ENCODE results near the gene BAK1.

The BAK1 gene

GRCh38 chr6:33609019-33609418 is 28.9 kb upstream of the BAK1 start:
- Histone ChIP-seq H3K4me1 (ENCODE audit: control insufficient read depth, insufficient read depth, low read length, poor library complexity, severe bottlenecking) (no peaks in the 10 kb centered on the region), H3K27me3 (replicated peaks; ENCODE audit: control insufficient read depth, insufficient read depth, low read length, poor library complexity, severe bottlenecking) (no peaks in the 10 kb centered on the region), H3K4me3 (ENCODE audit: insufficient read depth, low read depth, low read length, poor library complexity, severe bottlenecking) (no peak overlapping the region), H3K9me3 (ENCODE audit: control insufficient read depth, low read length) (no peaks in the 10 kb centered on the region), H3K27ac (ENCODE audit: insufficient read depth, low read length, poor library complexity, severe bottlenecking) (no peak overlapping the region), H3K36me3 (ENCODE audit: control insufficient read depth, insufficient read depth, low read length) (no peaks in the 10 kb centered on the region)
- DNase-seq, result no peak

DNA sequence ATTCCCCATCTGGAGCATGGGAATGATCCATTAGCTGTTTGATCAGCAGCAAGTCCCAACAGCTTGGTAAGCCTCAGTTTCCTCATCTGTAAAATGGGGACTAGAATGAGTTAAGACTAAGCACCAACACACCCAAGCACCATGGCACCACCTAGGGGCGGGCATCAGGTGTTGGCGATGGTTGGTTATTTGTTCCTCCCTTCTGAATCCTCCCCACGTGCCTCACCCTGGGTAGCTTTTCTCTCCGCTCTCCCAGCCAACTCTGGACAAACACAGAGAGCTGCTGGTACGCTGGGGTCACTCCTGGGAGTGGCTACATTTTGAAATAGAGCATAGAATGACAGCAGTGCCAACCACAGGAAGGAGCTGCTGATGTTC is 27.7 kb upstream of the BAK1 start:
- no peak for DNase-seq
- Histone ChIP-seq H3K4me1 (ENCODE audit: control insufficient read depth, insufficient read depth, low read length, poor library complexity, severe bottlenecking) (no peaks in the 10 kb centered on the region), H3K36me3 (ENCODE audit: control insufficient read depth, insufficient read depth, low read length) (no peaks in the 10 kb centered on the region), H3K9me3 (ENCODE audit: control insufficient read depth, low read length) (no peaks in the 10 kb centered on the region), H3K4me3 (ENCODE audit: insufficient read depth, low read depth, low read length, poor library complexity, severe bottlenecking) (no peak overlapping the region), H3K27ac (ENCODE audit: insufficient read depth, low read length, poor library complexity, severe bottlenecking) (no peak overlapping the region), H3K27me3 (replicated peaks; ENCODE audit: control insufficient read depth, insufficient read depth, low read length, poor library complexity, severe bottlenecking) (no peaks in the 10 kb centered on the region)

DNA sequence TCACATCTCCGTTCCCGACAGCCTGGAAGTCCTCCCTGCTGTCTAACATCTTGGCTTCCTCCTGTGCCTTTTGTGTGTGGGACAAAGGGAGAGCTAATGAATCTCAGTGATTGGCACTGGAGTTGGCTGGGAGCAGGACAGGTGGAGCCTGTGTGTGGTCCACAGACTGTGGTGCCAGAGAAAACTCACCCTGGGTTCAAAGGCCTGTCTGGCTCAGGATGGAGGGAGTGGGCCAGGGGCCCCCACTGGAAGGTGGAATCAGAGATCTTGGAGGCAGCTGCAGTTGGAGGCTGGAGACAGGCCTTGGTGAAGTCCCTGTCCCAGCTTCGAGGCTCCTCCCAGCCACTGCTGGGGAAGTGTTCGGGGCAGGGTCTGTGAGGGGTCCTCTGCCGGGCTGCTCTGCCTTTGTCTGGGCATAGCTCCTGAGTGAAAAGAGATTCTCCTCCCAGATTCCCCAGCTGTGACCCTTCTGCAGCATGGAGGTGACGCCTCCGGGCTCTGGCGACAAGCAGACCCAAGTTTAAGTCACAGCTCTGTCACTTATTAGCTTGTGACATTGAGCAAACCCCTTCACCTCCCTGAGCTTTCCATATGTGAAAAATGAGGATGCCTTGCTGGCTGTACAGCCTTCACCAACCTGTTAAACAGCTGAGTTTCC is 27.2 kb upstream of the BAK1 start:
- H3K36me3 ChIP-seq (ENCODE audit: control insufficient read depth, insufficient read depth, low read length), result no peaks in the 10 kb centered on the region
- H3K27ac ChIP-seq (ENCODE audit: insufficient read depth, low read length, poor library complexity, severe bottlenecking), result no peak overlapping the region
- no peaks in the 10 kb centered on the region for H3K4me1 ChIP-seq (ENCODE audit: control insufficient read depth, insufficient read depth, low read length, poor library complexity, severe bottlenecking)
- no peak for DNase-seq
- H3K4me3 ChIP-seq (ENCODE audit: insufficient read depth, low read depth, low read length, poor library complexity, severe bottlenecking), result no peak overlapping the region
- no peaks in the 10 kb centered on the region for H3K27me3 ChIP-seq (replicated peaks; ENCODE audit: control insufficient read depth, insufficient read depth, low read length, poor library complexity, severe bottlenecking)
- no peaks in the 10 kb centered on the region for H3K9me3 ChIP-seq (ENCODE audit: control insufficient read depth, low read length)

DNA sequence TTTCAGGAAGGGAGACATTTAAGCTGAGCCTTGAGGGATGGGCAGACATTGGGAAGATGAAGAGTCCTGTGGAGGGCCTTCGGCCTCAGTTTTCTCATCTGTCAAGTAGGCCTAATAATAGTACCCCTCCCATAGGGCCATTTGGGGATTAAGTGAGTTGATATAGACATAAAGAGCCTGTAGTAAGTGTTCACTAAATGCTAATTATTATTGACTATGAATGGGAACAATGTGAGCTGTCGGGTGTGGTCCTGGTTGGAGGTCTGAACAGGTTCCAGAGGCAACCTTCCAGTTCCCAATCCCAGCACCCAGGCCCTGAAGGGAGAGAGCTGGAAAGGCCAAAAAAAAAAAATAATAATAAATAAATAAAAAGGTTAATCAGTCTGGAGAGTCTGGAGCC is 26.6 kb upstream of the BAK1 start:
- H3K9me3 ChIP-seq (ENCODE audit: control insufficient read depth, low read length), result no peaks in the 10 kb centered on the region
- no peaks in the 10 kb centered on the region for H3K27me3 ChIP-seq (replicated peaks; ENCODE audit: control insufficient read depth, insufficient read depth, low read length, poor library complexity, severe bottlenecking)
- H3K4me3 ChIP-seq (ENCODE audit: insufficient read depth, low read depth, low read length, poor library complexity, severe bottlenecking), result no peak overlapping the region
- H3K36me3 ChIP-seq (ENCODE audit: control insufficient read depth, insufficient read depth, low read length), result no peaks in the 10 kb centered on the region
- H3K27ac ChIP-seq (ENCODE audit: insufficient read depth, low read length, poor library complexity, severe bottlenecking), result no peak overlapping the region
- no peak for DNase-seq
- H3K4me1 ChIP-seq (ENCODE audit: control insufficient read depth, insufficient read depth, low read length, poor library complexity, severe bottlenecking), result no peaks in the 10 kb centered on the region

DNA sequence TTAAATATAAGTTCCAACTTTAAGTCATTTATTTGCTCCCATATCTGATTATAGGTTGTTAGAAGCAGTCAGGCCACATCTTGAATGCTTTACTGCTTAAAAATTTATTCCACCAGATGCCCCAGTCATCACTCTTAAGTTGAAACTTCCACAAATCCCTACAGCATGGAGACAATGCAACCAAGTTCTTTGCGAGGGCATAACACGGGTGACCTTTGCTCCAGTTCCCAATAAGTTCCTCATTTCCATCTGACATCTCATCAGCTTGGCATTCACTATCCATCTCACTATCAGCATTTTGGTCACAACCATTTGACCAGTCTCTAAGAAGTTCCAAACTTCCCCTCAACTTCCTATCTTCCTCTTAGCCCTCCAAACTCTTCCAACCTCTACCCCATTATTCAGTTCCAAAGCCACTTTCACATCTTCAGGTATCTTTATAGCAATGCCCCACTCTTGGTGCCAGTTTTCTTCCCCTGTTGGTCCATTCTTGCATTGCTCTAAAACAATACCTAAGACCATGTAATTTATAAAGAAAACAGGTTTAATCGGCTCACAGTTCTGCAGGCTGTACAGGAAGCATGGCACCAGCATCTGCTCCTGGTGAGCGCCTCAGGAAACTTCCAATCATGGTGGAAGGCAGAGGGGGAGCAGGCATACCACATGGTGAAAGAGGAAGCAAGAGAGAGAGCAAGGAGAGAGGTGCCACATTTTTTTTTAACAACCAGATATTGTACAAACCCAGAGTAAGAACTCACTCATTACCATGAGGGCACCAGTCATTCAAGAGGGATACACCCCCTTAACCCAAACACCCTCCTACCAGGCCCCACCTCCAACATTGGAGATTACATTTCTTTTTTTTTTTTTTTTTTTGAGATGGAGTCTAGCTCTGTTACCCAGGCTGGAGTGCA is 25.1 kb upstream of the BAK1 start:
- H3K4me3 ChIP-seq (ENCODE audit: insufficient read depth, low read depth, low read length, poor library complexity, severe bottlenecking), result no peak overlapping the region
- H3K36me3 ChIP-seq (ENCODE audit: control insufficient read depth, insufficient read depth, low read length), result no peaks in the 10 kb centered on the region
- no peak overlapping the region for H3K27ac ChIP-seq (ENCODE audit: insufficient read depth, low read length, poor library complexity, severe bottlenecking)
- no peak for DNase-seq
- no peaks in the 10 kb centered on the region for H3K9me3 ChIP-seq (ENCODE audit: control insufficient read depth, low read length)
- no peaks in the 10 kb centered on the region for H3K27me3 ChIP-seq (replicated peaks; ENCODE audit: control insufficient read depth, insufficient read depth, low read length, poor library complexity, severe bottlenecking)
- H3K4me1 ChIP-seq (ENCODE audit: control insufficient read depth, insufficient read depth, low read length, poor library complexity, severe bottlenecking), result no peaks in the 10 kb centered on the region

- no peak for DNase-seq
- Histone ChIP-seq H3K4me1 (ENCODE audit: control insufficient read depth, insufficient read depth, low read length, poor library complexity, severe bottlenecking) (no peaks in the 10 kb centered on the region), H3K27ac (ENCODE audit: insufficient read depth, low read length, poor library complexity, severe bottlenecking) (no peak overlapping the region), H3K36me3 (ENCODE audit: control insufficient read depth, insufficient read depth, low read length) (no peaks in the 10 kb centered on the region), H3K4me3 (ENCODE audit: insufficient read depth, low read depth, low read length, poor library complexity, severe bottlenecking) (no peak overlapping the region), H3K9me3 (ENCODE audit: control insufficient read depth, low read length) (no peaks in the 10 kb centered on the region), H3K27me3 (replicated peaks; ENCODE audit: control insufficient read depth, insufficient read depth, low read length, poor library complexity, severe bottlenecking) (no peaks in the 10 kb centered on the region)
These were observed 22.1 kb upstream of the BAK1 start for GRCh38 chr6:33602180-33602579.

DNA sequence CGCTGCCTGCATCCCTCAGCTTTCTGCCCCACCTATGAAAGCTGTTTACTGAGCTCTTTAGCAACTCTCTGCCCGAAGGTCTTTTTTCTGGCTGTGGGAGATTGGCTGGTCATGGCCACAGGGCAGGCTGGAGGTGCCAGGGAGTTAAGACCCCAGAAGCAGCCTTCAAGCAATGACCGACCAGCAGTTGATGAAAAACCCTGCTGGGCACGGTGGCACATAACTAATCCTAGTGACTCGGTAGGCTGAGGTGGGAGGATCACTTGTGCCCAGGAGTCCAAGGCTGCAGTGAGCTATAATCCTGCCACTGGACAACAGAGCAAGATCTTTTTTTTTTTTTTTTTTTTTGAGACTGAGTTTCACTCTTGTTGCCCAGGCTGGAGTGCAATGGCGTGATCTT is 20.7 kb upstream of the BAK1 start:
- DNase-seq, result no peak
- H3K4me3 ChIP-seq (ENCODE audit: insufficient read depth, low read depth, low read length, poor library complexity, severe bottlenecking), result no peak overlapping the region

DNA sequence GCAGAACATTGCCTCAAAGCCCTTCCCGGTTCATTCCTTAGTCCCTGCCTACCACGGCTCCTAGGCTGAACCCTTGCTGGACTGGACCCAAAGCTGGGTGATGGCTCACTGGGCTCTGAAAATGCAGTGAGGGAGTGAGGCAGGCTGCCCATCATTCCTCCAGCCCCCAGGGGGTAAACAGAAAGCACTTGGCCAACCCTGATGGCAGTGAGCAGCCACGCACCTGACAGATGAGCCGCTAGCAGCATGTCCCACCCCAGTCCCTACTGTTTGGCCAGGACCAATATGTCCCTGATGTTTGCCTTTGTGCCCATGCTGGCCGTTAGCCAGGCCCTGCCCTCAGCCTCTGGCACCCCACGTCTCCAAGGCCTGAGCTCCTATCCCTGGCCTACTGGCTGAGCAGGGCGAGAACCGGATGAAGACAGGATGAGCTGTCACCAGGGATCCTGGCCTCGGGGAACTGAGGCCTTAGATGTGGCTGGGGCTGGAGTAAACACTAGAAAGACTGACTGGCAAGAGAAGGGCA is 19.4 kb upstream of the BAK1 start:
- Histone ChIP-seq H3K36me3 (ENCODE audit: control insufficient read depth, insufficient read depth, low read length) (no peaks in the 10 kb centered on the region), H3K27ac (ENCODE audit: insufficient read depth, low read length, poor library complexity, severe bottlenecking) (no peak overlapping the region), H3K4me3 (ENCODE audit: insufficient read depth, low read depth, low read length, poor library complexity, severe bottlenecking) (no peak overlapping the region), H3K4me1 (ENCODE audit: control insufficient read depth, insufficient read depth, low read length, poor library complexity, severe bottlenecking) (no peaks in the 10 kb centered on the region), H3K27me3 (replicated peaks; ENCODE audit: control insufficient read depth, insufficient read depth, low read length, poor library complexity, severe bottlenecking) (no peaks in the 10 kb centered on the region), H3K9me3 (ENCODE audit: control insufficient read depth, low read length) (no peaks in the 10 kb centered on the region)
- no peak for DNase-seq

More for the DNA sequence above, 20.7 kb upstream of the BAK1 start:
- H3K27me3 ChIP-seq (replicated peaks; ENCODE audit: control insufficient read depth, insufficient read depth, low read length, poor library complexity, severe bottlenecking), result no peaks in the 10 kb centered on the region
- H3K36me3 ChIP-seq (ENCODE audit: control insufficient read depth, insufficient read depth, low read length), result no peaks in the 10 kb centered on the region
- H3K27ac ChIP-seq (ENCODE audit: insufficient read depth, low read length, poor library complexity, severe bottlenecking), result no peak overlapping the region
- H3K9me3 ChIP-seq (ENCODE audit: control insufficient read depth, low read length), result no peaks in the 10 kb centered on the region
- no peaks in the 10 kb centered on the region for H3K4me1 ChIP-seq (ENCODE audit: control insufficient read depth, insufficient read depth, low read length, poor library complexity, severe bottlenecking)

- H3K27ac ChIP-seq (ENCODE audit: insufficient read depth, low read length, poor library complexity, severe bottlenecking), result no peak overlapping the region
- H3K4me1 ChIP-seq (ENCODE audit: control insufficient read depth, insufficient read depth, low read length, poor library complexity, severe bottlenecking), result peaks cover 9% of the 10 kb centered on the region
- no peak for DNase-seq
- no peaks in the 10 kb centered on the region for H3K36me3 ChIP-seq (ENCODE audit: control insufficient read depth, insufficient read depth, low read length)
- no peaks in the 10 kb centered on the region for H3K9me3 ChIP-seq (ENCODE audit: control insufficient read depth, low read length)
- no peak overlapping the region for H3K4me3 ChIP-seq (ENCODE audit: insufficient read depth, low read depth, low read length, poor library complexity, severe bottlenecking)
- no peaks in the 10 kb centered on the region for H3K27me3 ChIP-seq (replicated peaks; ENCODE audit: control insufficient read depth, insufficient read depth, low read length, poor library complexity, severe bottlenecking)
These were observed 17.7 kb upstream of the BAK1 start for GRCh38 chr6:33597551-33598322.

All from effector memory CD4-positive, alpha-beta T cell (primary cell).